Measurements from ENCODE around the gene H2BK1.

GRCh38 chr7:151212626-151213025 lies 2.3 kb upstream of the H2BK1 start:
- TF ChIP-seq CTCF (IDR thresholded peaks at IDR 0.05; ENCODE audit: low read depth, low read length, poor library complexity, severe bottlenecking) (no peak), EZH2phosphoT487 (IDR thresholded peaks at IDR 0.05; ENCODE audit: borderline replicate concordance, low read length) (no peak)

Data from DOHH2 (cell line).